Astrocyte of the spinal cord (primary cell): ENCODE results near the gene LDLRAD3.

Source experiments
- DNase-seq: peaks from one replicate; pipeline ENCODE4 v3.0.0; 2011; ENCODE audit warnings: low read depth, low spot score
- H3K4me3 ChIP-seq: 2 replicates; pipeline ENCODE4 v1.5.1; 2011; ENCODE audit warnings: low read depth, mild to moderate bottlenecking, low read length, moderate library complexity
- CTCF ChIP-seq: IDR thresholded peaks from 2 replicates; pipeline ENCODE4 v1.5.1; 2012; ENCODE audit warnings: low read depth, mild to moderate bottlenecking, low read length, inconsistent platforms
- in situ Hi-C: cut with HindIII; loops from 2 replicates; pipeline ENCODE4 v1.10.0; 2017; ENCODE audit warnings: low sequenced_read_pairs

Gene LDLRAD3

GRCh38 chr11:35969089-35970042 is 25.5 kb downstream of the LDLRAD3 start:
- H3K4me3 ChIP-seq = no peak overlapping the region
- no peak for TF ChIP-seq CTCF
- in situ Hi-C loops = no loop called here
- peak; percentile 43 for DNase-seq

- TF ChIP-seq CTCF = no peak
- no peak for DNase-seq
- in situ Hi-C loops = no loop called here
- no peak overlapping the region for H3K4me3 ChIP-seq
Measured at GRCh38 chr11:35970445-35970844, 26.6 kb downstream of the LDLRAD3 start.

GRCh38 chr11:35971841-35972422 is 28.1 kb downstream of the LDLRAD3 start:
- no peak overlapping the region for H3K4me3 ChIP-seq
- DNase-seq = no peak
- in situ Hi-C loops = no loop called here
- TF ChIP-seq CTCF = no peak

GRCh38 chr11:35974882-35975589 is 31.2 kb downstream of the LDLRAD3 start:
- no peak for TF ChIP-seq CTCF
- H3K4me3 ChIP-seq = no peak overlapping the region
- in situ Hi-C loops = no loop called here
- DNase-seq = no peak

- TF ChIP-seq CTCF = no peak
- no peak for DNase-seq
- in situ Hi-C loops = no loop called here
- no peak overlapping the region for H3K4me3 ChIP-seq
Measured at GRCh38 chr11:35976434-35976833, 32.6 kb downstream of the LDLRAD3 start.

GRCh38 chr11:35978183-35978582 is 34.3 kb downstream of the LDLRAD3 start:
- DNase-seq = no peak
- in situ Hi-C loops = no loop called here
- TF ChIP-seq CTCF = no peak
- no peak overlapping the region for H3K4me3 ChIP-seq
